HFFc6 (cell line): ENCODE data around the gene ASS1. TPM values are rescaled to one million over a fixed set of nuclear protein-coding genes. Genes with fewer than 3 reads are reported as not detected.
A peak's percentile ranks its signal among the peaks of the same experiment; 100 is the strongest.

Source experiments
- DNase-seq: peaks from one replicate; pipeline ENCODE4 v3.0.0-alpha.2; 2018
- H3K27ac Mint-ChIP-seq: 2 replicates; pipeline ENCODE4 v1.8.0; 2020; ENCODE audit warnings: mild to moderate bottlenecking, mixed read lengths
- H3K27me3 Mint-ChIP-seq: 2 replicates; pipeline ENCODE4 v1.8.0; 2021; ENCODE audit warnings: mild to moderate bottlenecking, moderate library complexity, mixed read lengths; ENCODE audit not compliant: insufficient read depth
- H3K36me3 Mint-ChIP-seq: 2 replicates; pipeline ENCODE4 v1.8.0; 2021; ENCODE audit warnings: low read depth, mixed read lengths
- H3K4me1 Mint-ChIP-seq: 2 replicates; pipeline ENCODE4 v1.8.0; 2020; ENCODE audit warnings: low read depth, mixed read lengths
- H3K4me3 Mint-ChIP-seq: 2 replicates; pipeline ENCODE4 v1.8.0; 2020; ENCODE audit warnings: mild to moderate bottlenecking, moderate library complexity, mixed read lengths
- H3K9me3 Mint-ChIP-seq: 2 replicates; pipeline ENCODE4 v1.8.0; 2020; ENCODE audit warnings: mild to moderate bottlenecking, mixed read lengths
- CTCF ChIP-seq: fragments of 200-600 bp; sonication (generic); IDR thresholded peaks from 2 replicates; pipeline ENCODE4 v1.5.0; 2021; ENCODE audit warnings: antibody characterized with exemption, mild to moderate bottlenecking
- total RNA-seq, 6 experiments: library from RNA; stranded (reverse); fragmentation: NEBNext Ultra II Directional; extraction: Animal tissue kit (Norgen Biotek cat#: 25700); gene quantifications; 2 replicates in 1 of 6; 3 replicates in 5 of 6; pipeline ENCODE4 v1.2.3, GENCODE V29; 2021

ASS1 gene
- total RNA-seq, 6 experiments from 2014 or later = 48.6 to 103 (median 53.7) TPM

GRCh38 chr9:130450344-130451003, 5.7 kb downstream of the ASS1 start:
- no peak overlapping the region for H3K27ac Mint-ChIP-seq
- no peak overlapping the region for H3K4me3 Mint-ChIP-seq
- no peak for TF ChIP-seq CTCF
- H3K4me1 Mint-ChIP-seq = peaks cover 41% of the 10 kb centered on the region
- H3K36me3 Mint-ChIP-seq = no peaks in the 10 kb centered on the region
- no peak for DNase-seq
- no peaks in the 10 kb centered on the region for H3K9me3 Mint-ChIP-seq
- H3K27me3 Mint-ChIP-seq = peaks cover 1% of the 10 kb centered on the region

GRCh38 chr9:130451004-130451390, 6.2 kb downstream of the ASS1 start:
- peaks cover 35% of the 10 kb centered on the region for H3K4me1 Mint-ChIP-seq
- H3K4me3 Mint-ChIP-seq = no peak overlapping the region
- no peak for DNase-seq
- no peaks in the 10 kb centered on the region for H3K9me3 Mint-ChIP-seq
- H3K36me3 Mint-ChIP-seq = no peaks in the 10 kb centered on the region
- no peak overlapping the region for H3K27ac Mint-ChIP-seq
- TF ChIP-seq CTCF = no peak
- peaks cover 1% of the 10 kb centered on the region for H3K27me3 Mint-ChIP-seq

DNA sequence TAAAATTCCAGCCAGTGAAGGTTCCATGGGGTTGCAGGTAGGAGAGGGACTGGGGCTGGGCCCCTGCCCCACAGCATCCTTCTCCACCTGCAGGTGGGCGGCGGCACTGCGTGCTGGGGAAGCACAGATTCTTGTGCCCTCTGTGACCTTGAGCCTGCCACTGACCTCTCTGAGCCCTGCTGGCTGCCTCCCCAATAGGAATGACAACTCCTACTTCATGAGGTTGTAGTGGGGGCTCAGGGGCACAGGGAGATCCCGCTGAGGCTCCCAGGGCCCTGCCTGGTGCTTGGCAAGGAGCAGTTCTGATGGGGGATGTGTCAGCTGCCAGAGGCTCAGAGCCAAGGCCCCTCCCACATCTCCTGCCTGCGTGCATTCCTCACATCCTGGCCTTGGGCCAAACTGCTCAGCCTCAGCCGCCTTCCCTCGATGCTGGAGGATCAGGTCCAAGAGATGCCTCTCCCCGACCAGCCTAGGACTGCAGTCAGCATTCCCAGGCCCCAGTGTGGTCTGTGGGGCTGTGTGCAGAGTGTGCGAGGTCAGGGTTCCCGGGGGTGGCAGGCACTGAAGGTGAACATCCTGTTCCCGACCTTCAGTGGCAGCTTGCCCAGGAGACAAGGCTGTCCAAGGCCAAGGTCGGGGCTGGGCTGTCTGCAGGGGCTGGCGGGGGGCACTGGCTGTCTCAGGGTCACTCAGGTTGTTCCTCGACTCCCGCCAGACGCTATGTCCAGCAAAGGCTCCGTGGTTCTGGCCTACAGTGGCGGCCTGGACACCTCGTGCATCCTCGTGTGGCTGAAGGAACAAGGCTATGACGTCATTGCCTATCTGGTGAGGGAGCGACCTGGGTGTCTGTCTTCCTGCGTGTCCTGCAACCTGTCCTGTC, 7.0 kb downstream of the ASS1 start:
- Mint-ChIP-seq H3K27ac (no peak overlapping the region), H3K27me3 (peaks cover 1% of the 10 kb centered on the region), H3K4me1 (peaks cover 28% of the 10 kb centered on the region), H3K4me3 (no peak overlapping the region), H3K36me3 (no peaks in the 10 kb centered on the region), H3K9me3 (no peaks in the 10 kb centered on the region)
- TF ChIP-seq CTCF = peak; percentile 75
- peak; percentile 89 for DNase-seq

- Mint-ChIP-seq H3K4me3 (no peak overlapping the region), H3K9me3 (no peaks in the 10 kb centered on the region), H3K4me1 (peaks cover 17% of the 10 kb centered on the region), H3K36me3 (no peaks in the 10 kb centered on the region), H3K27me3 (peaks cover 1% of the 10 kb centered on the region), H3K27ac (no peak overlapping the region)
- no peak for DNase-seq
- TF ChIP-seq CTCF = no peak
These were observed 8.1 kb downstream of the ASS1 start for GRCh38 chr9:130452835-130453234.

- H3K4me3 Mint-ChIP-seq = no peak overlapping the region
- no peaks in the 10 kb centered on the region for H3K36me3 Mint-ChIP-seq
- no peak for DNase-seq
- H3K4me1 Mint-ChIP-seq = peaks cover 12% of the 10 kb centered on the region
- no peak overlapping the region for H3K27ac Mint-ChIP-seq
- H3K9me3 Mint-ChIP-seq = no peaks in the 10 kb centered on the region
- no peak for TF ChIP-seq CTCF
- peaks cover 1% of the 10 kb centered on the region for H3K27me3 Mint-ChIP-seq
These were observed 8.7 kb downstream of the ASS1 start for GRCh38 chr9:130453487-130453886.
